DMS53 treated with DMSO at 0.1 percent for 48 hours (cell line): ENCODE measurements around the gene WIPI1.
"Not testable (repeated sequence)": the region's sequence is repeated elsewhere in the genome, so short reads cannot be mapped to it uniquely, and the experiment has no call there.

Experiments used
- DNase-seq: peaks from one replicate; lab custom pipeline; 2025; ENCODE audit not compliant: unreplicated experiment; lab: John Stamatoyannopoulos, UW

Gene WIPI1

GRCh38 chr17:68418876-68419275 is 38.4 kb downstream of the WIPI1 start:
- no peak for DNase-seq

GRCh38 chr17:68417317-68417716 is 40.0 kb downstream of the WIPI1 start:
- DNase-seq, result no peak

GRCh38 chr17:68414901-68415300 is 42.4 kb downstream of the WIPI1 start:
- not testable (repeated sequence) for DNase-seq

- DNase-seq, result peak; percentile 10
Measured at GRCh38 chr17:68413597-68414560, 43.4 kb downstream of the WIPI1 start.

GRCh38 chr17:68407656-68408055 is 49.6 kb downstream of the WIPI1 start:
- not testable (repeated sequence) for DNase-seq

GRCh38 chr17:68403837-68404236 is 53.5 kb downstream of the WIPI1 start:
- DNase-seq, result not testable (repeated sequence)

GRCh38 chr17:68403122-68403521 is 54.2 kb downstream of the WIPI1 start:
- no peak for DNase-seq

- DNase-seq, result no peak
Measured at GRCh38 chr17:68401288-68401687, 56.0 kb downstream of the WIPI1 start.

- no peak for DNase-seq
Measured at GRCh38 chr17:68400404-68400735, 56.9 kb downstream of the WIPI1 start.

GRCh38 chr17:68399638-68400403 is 57.5 kb downstream of the WIPI1 start:
- DNase-seq, result no peak

- DNase-seq, result peak; percentile 48
Measured at GRCh38 chr17:68398691-68399637, 58.3 kb downstream of the WIPI1 start.

- no peak for DNase-seq
Measured at GRCh38 chr17:68397108-68397536, 60.2 kb downstream of the WIPI1 start.

GRCh38 chr17:68396226-68397107 is 60.8 kb downstream of the WIPI1 start:
- no peak for DNase-seq

GRCh38 chr17:68394608-68395331 is 62.5 kb downstream of the WIPI1 start:
- no peak for DNase-seq

GRCh38 chr17:68391561-68392268 is 65.6 kb downstream of the WIPI1 start:
- DNase-seq, result no peak

GRCh38 chr17:68390888-68391545 is 66.3 kb downstream of the WIPI1 start:
- no peak for DNase-seq

GRCh38 chr17:68389041-68389440 is 68.3 kb downstream of the WIPI1 start:
- no peak for DNase-seq
